Activated naive CD4-positive, alpha-beta T cell treated with anti-CD3 and anti-CD28 coated beads for 36 hours (primary cell): ENCODE measurements around the gene PPP1R14D. TPM values are rescaled to one million over a fixed set of nuclear protein-coding genes. Genes with fewer than 3 reads are reported as not detected.
A peak's percentile ranks its signal among the peaks of the same experiment; 100 is the strongest.

Experiments used
- CTCF ChIA-PET: fragments of 350-600 bp; sonication (Branson Sonifier 250); formaldehyde crosslinking; loops from one replicate; lab custom pipeline; 2021; ENCODE audit warnings: antibody characterized with exemption; lab: Charles Lee
- DNase-seq: peaks from one replicate; pipeline ENCODE4 v3.0.0-alpha.2; 2020
- H3K27ac Mint-ChIP-seq: one replicate; pipeline ENCODE4 v1.8.0; 2021; ENCODE audit warnings: mild to moderate bottlenecking, mixed read lengths
- H3K27me3 Mint-ChIP-seq: one replicate; pipeline ENCODE4 v1.8.0; 2021; ENCODE audit warnings: low read depth, mixed read lengths
- H3K36me3 Mint-ChIP-seq: one replicate; pipeline ENCODE4 v1.8.0; 2021; ENCODE audit warnings: low read depth, mixed read lengths
- H3K4me1 Mint-ChIP-seq: one replicate; pipeline ENCODE4 v1.8.0; 2021; ENCODE audit warnings: low read depth, mixed read lengths
- H3K4me3 Mint-ChIP-seq: one replicate; pipeline ENCODE4 v1.8.0; 2021; ENCODE audit warnings: mild to moderate bottlenecking, moderate library complexity, mixed read lengths
- H3K9me3 Mint-ChIP-seq: one replicate; pipeline ENCODE4 v1.8.0; 2021; ENCODE audit warnings: mixed read lengths
- intact Hi-C: fragments of 100-400 bp; cut with micrococcal nuclease; formaldehyde crosslinking; loops from one replicate; pipeline ENCODE4 v1.15.1; 2023
- total RNA-seq, 2 experiments: library from RNA; stranded (reverse); gene quantifications; one replicate each; pipeline ENCODE4 v1.2.3, GENCODE V29; 2021

Gene PPP1R14D
- total RNA-seq, 2 experiments from 2014 or later: not detected

- CTCF ChIA-PET: no interaction called here
- Mint-ChIP-seq H3K4me1 (no peaks in the 10 kb centered on the region), H3K27ac (no peak overlapping the region), H3K9me3 (no peaks in the 10 kb centered on the region), H3K27me3 (no peaks in the 10 kb centered on the region), H3K4me3 (no peak overlapping the region), H3K36me3 (no peaks in the 10 kb centered on the region)
- intact Hi-C loops: no loop called here
- no peak for DNase-seq
These were observed 3.4 kb upstream of the PPP1R14D start for GRCh38 chr15:40831861-40832260.

- Mint-ChIP-seq H3K4me1 (no peaks in the 10 kb centered on the region), H3K4me3 (no peak overlapping the region), H3K36me3 (no peaks in the 10 kb centered on the region), H3K27me3 (no peaks in the 10 kb centered on the region), H3K9me3 (no peaks in the 10 kb centered on the region), H3K27ac (no peak overlapping the region)
- CTCF ChIA-PET: interaction anchor here (0.9 to 1.5 kb wide), 3 partner anchors 27 to 101 kb away, joined by 3 read pairs; partner anchors contain the start of gene VPS18
- intact Hi-C loops: no loop called here
- DNase-seq: no peak
These were observed 2.4 kb upstream of the PPP1R14D start for GRCh38 chr15:40830884-40831283.

GRCh38 chr15:40829115-40829514, 607 bp upstream of the PPP1R14D start:
- intact Hi-C loops: no loop called here
- Mint-ChIP-seq H3K4me3 (no peak overlapping the region), H3K27ac (no peak overlapping the region), H3K27me3 (peaks cover 2% of the 10 kb centered on the region), H3K4me1 (no peaks in the 10 kb centered on the region), H3K9me3 (no peaks in the 10 kb centered on the region), H3K36me3 (no peaks in the 10 kb centered on the region)
- no peak for DNase-seq
- CTCF ChIA-PET: interaction anchor here (0.9 to 2.0 kb wide), 2 partner anchors 28 to 65 kb away, joined by 4 to 5 read pairs; partner anchors contain the start of gene VPS18

GRCh38 chr15:40826423-40827075, 2.0 kb downstream of the PPP1R14D start:
- intact Hi-C loops: no loop called here
- H3K4me1 Mint-ChIP-seq: no peaks in the 10 kb centered on the region
- CTCF ChIA-PET: interaction anchor here (0.9 kb wide), 1 partner anchor 32 kb away, joined by 3 read pairs; no protein-coding TSS in a partner anchor
- H3K27me3 Mint-ChIP-seq: peaks cover 2% of the 10 kb centered on the region
- no peak overlapping the region for H3K4me3 Mint-ChIP-seq
- no peak overlapping the region for H3K27ac Mint-ChIP-seq
- no peaks in the 10 kb centered on the region for H3K36me3 Mint-ChIP-seq
- no peaks in the 10 kb centered on the region for H3K9me3 Mint-ChIP-seq
- DNase-seq: no peak

- Mint-ChIP-seq H3K9me3 (no peaks in the 10 kb centered on the region), H3K27me3 (peaks cover 2% of the 10 kb centered on the region), H3K4me1 (no peaks in the 10 kb centered on the region), H3K27ac (no peak overlapping the region), H3K4me3 (no peak overlapping the region), H3K36me3 (no peaks in the 10 kb centered on the region)
- no peak for DNase-seq
- intact Hi-C loops: no loop called here
- CTCF ChIA-PET: interaction anchor here (0.6 to 0.9 kb wide), 2 partner anchors 33 to 128 kb away, joined by 3 read pairs; no protein-coding TSS in a partner anchor
These were observed 2.7 kb downstream of the PPP1R14D start for GRCh38 chr15:40825661-40826422.

GRCh38 chr15:40823572-40824343, 4.8 kb downstream of the PPP1R14D start:
- H3K36me3 Mint-ChIP-seq: no peaks in the 10 kb centered on the region
- no peaks in the 10 kb centered on the region for H3K9me3 Mint-ChIP-seq
- H3K4me3 Mint-ChIP-seq: no peak overlapping the region
- no peaks in the 10 kb centered on the region for H3K4me1 Mint-ChIP-seq
- peaks cover 2% of the 10 kb centered on the region for H3K27me3 Mint-ChIP-seq
- H3K27ac Mint-ChIP-seq: no peak overlapping the region
- CTCF ChIA-PET: interaction anchor here (0.6 to 1.0 kb wide), 4 partner anchors 34 to 146 kb away, joined by 3 to 4 read pairs (median 3); partner anchors contain the start of gene RAD51
- DNase-seq: no peak
- intact Hi-C loops: no loop called here

- Mint-ChIP-seq H3K36me3 (no peaks in the 10 kb centered on the region), H3K27me3 (peaks cover 2% of the 10 kb centered on the region), H3K9me3 (no peaks in the 10 kb centered on the region), H3K4me3 (no peak overlapping the region), H3K4me1 (no peaks in the 10 kb centered on the region), H3K27ac (no peak overlapping the region)
- CTCF ChIA-PET: no interaction called here
- no peak for DNase-seq
- intact Hi-C loops: no loop called here
These were observed 7.3 kb downstream of the PPP1R14D start for GRCh38 chr15:40821195-40821594.

GRCh38 chr15:40819048-40819447, 9.5 kb downstream of the PPP1R14D start:
- H3K4me1 Mint-ChIP-seq: no peaks in the 10 kb centered on the region
- H3K4me3 Mint-ChIP-seq: no peak overlapping the region
- H3K36me3 Mint-ChIP-seq: peaks cover 4% of the 10 kb centered on the region
- CTCF ChIA-PET: interaction anchor here (0.5 to 1.7 kb wide), 3 partner anchors 14 to 26 kb away, joined by 3 to 7 read pairs (median 6); partner anchors contain the start of gene SPINT1
- no peak overlapping the region for H3K27ac Mint-ChIP-seq
- intact Hi-C loops: no loop called here
- no peaks in the 10 kb centered on the region for H3K9me3 Mint-ChIP-seq
- H3K27me3 Mint-ChIP-seq: no peaks in the 10 kb centered on the region
- DNase-seq: no peak

- Mint-ChIP-seq H3K27ac (no peak overlapping the region), H3K4me3 (no peak overlapping the region), H3K36me3 (peaks cover 8% of the 10 kb centered on the region), H3K9me3 (no peaks in the 10 kb centered on the region), H3K27me3 (no peaks in the 10 kb centered on the region), H3K4me1 (no peaks in the 10 kb centered on the region)
- no peak for DNase-seq
- intact Hi-C loops: no loop called here
- CTCF ChIA-PET: interaction anchor here (0.6 to 1.0 kb wide), 2 partner anchors 24 to 54 kb away, joined by 3 read pairs; no protein-coding TSS in a partner anchor
These were observed 13.3 kb downstream of the PPP1R14D start for GRCh38 chr15:40815042-40815698.

- H3K4me1 Mint-ChIP-seq: peaks cover 9% of the 10 kb centered on the region
- CTCF ChIA-PET: interaction anchor here (1.0 kb wide), 1 partner anchor 45 kb away, joined by 3 read pairs; no protein-coding TSS in a partner anchor
- no peaks in the 10 kb centered on the region for H3K9me3 Mint-ChIP-seq
- intact Hi-C loops: no loop called here
- peaks cover 8% of the 10 kb centered on the region for H3K36me3 Mint-ChIP-seq
- no peaks in the 10 kb centered on the region for H3K27me3 Mint-ChIP-seq
- H3K27ac Mint-ChIP-seq: no peak overlapping the region
- DNase-seq: no peak
- no peak overlapping the region for H3K4me3 Mint-ChIP-seq
These were observed 15.6 kb downstream of the PPP1R14D start for GRCh38 chr15:40812721-40813425.

GRCh38 chr15:40808861-40809450, 19.6 kb downstream of the PPP1R14D start:
- H3K4me3 Mint-ChIP-seq: peak overlapping the region; percentile 86
- no peaks in the 10 kb centered on the region for H3K27me3 Mint-ChIP-seq
- H3K4me1 Mint-ChIP-seq: peaks cover 19% of the 10 kb centered on the region
- peaks cover 9% of the 10 kb centered on the region for H3K36me3 Mint-ChIP-seq
- intact Hi-C loops: loop anchor here (5.0 kb wide), 2 partner anchors 423 to 427 kb away; partner anchors contain the start of genes CHP1, EXD1 and KNSTRN
- H3K27ac Mint-ChIP-seq: no peak overlapping the region
- CTCF ChIA-PET: interaction anchor here (0.5 to 2.3 kb wide), 2 partner anchors 26 to 52 kb away, joined by 3 to 7 read pairs; no protein-coding TSS in a partner anchor
- H3K9me3 Mint-ChIP-seq: no peaks in the 10 kb centered on the region
- DNase-seq: peak; percentile 10
